ENCODE results near the gene SCYL2. TPM values are rescaled to one million over a fixed set of nuclear protein-coding genes. Genes with fewer than 3 reads are reported as not detected.
"Not testable (repeated sequence)": the region's sequence is repeated elsewhere in the genome, so short reads cannot be mapped to it uniquely, and the experiment has no call there.

Gene SCYL2
- total RNA-seq, 2 experiments from 2014 or later: 25.9 to 29.3 TPM

DNA sequence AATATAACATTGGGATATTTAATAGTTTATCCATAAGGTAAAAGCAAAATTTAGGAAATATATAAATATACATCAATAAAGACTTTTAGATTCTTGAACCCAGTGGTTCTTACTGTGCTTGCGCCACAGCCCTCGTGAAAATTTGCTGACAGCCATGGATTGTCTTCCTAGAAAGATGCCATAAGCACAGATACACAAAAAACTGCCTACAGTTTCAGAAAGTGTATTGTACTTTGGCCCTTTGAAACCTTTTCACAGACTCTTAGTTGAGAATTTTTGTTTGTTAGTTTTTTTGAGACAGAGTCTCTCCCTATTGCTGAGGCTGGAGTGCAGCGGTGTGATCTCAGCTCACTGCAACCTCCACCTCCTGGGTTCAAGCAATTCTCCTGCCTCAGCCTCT lies 28.2 kb upstream of the SCYL2 start:
- no peak for DNase-seq
- CTCF ChIA-PET: no interaction called here
- H3K4me3 Mint-ChIP-seq: no peak overlapping the region
- no peaks in the 10 kb centered on the region for H3K4me1 Mint-ChIP-seq
- intact Hi-C loops (cut with DNase I, micrococcal nuclease): loop anchor here (10.0 kb wide), 2 partner anchors 436 to 506 kb away; no protein-coding TSS in a partner anchor
- no peak for ATAC-seq
- POLR2A ChIA-PET: no interaction called here
- no peaks in the 10 kb centered on the region for H3K9me3 Mint-ChIP-seq (ENCODE audit: low read depth)
- no peaks in the 10 kb centered on the region for H3K36me3 Mint-ChIP-seq (ENCODE audit: low read depth)
- H3K27me3 Mint-ChIP-seq: no peaks in the 10 kb centered on the region
- H3K27ac Mint-ChIP-seq: no peak overlapping the region

- no peaks in the 10 kb centered on the region for H3K36me3 Mint-ChIP-seq (ENCODE audit: low read depth)
- no peak for ATAC-seq
- ChIA-PET POLR2A (no interaction called here), CTCF (no interaction called here)
- H3K4me3 Mint-ChIP-seq: no peak overlapping the region
- no peaks in the 10 kb centered on the region for H3K4me1 Mint-ChIP-seq
- H3K27ac Mint-ChIP-seq: no peak overlapping the region
- H3K27me3 Mint-ChIP-seq: no peaks in the 10 kb centered on the region
- no peak for DNase-seq
- intact Hi-C loops (cut with DNase I, micrococcal nuclease): loop anchor here (10.0 kb wide), 2 partner anchors 435 to 505 kb away; no protein-coding TSS in a partner anchor
- H3K9me3 Mint-ChIP-seq (ENCODE audit: low read depth): no peaks in the 10 kb centered on the region
Observed at GRCh38 chr12:100239589-100239988, 27.4 kb upstream of the SCYL2 start.

DNA sequence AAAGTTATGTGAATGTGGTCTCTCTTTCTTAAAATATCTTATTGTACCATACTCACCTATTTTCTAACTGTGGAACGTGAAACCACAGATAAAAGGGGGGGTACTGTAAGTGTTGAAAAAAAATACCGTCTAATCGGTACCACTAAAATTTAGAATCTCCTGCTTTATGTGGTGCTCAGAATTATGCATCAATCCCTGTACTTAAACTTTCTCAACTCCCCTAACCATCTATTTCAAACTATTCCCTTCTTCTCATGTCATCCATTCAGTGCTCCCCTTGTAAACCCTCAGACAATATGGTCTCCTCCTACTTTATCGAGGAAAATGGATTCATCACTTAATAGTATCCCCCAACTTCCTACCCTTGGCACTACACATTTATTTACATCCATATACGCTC lies 23.8 kb upstream of the SCYL2 start:
- Mint-ChIP-seq H3K27me3 (no peaks in the 10 kb centered on the region), H3K4me3 (no peak overlapping the region), H3K9me3 (ENCODE audit: low read depth) (no peaks in the 10 kb centered on the region), H3K27ac (no peak overlapping the region), H3K36me3 (ENCODE audit: low read depth) (no peaks in the 10 kb centered on the region), H3K4me1 (no peaks in the 10 kb centered on the region)
- DNase-seq: no peak
- ATAC-seq: no peak
- intact Hi-C loops (cut with DNase I, micrococcal nuclease): no loop called here
- ChIA-PET POLR2A (no interaction called here), CTCF (no interaction called here)

GRCh38 chr12:100247765-100248164 lies 19.2 kb upstream of the SCYL2 start:
- H3K4me1 Mint-ChIP-seq: no peaks in the 10 kb centered on the region
- H3K27me3 Mint-ChIP-seq: no peaks in the 10 kb centered on the region
- ATAC-seq: no peak
- H3K9me3 Mint-ChIP-seq (ENCODE audit: low read depth): no peaks in the 10 kb centered on the region
- POLR2A ChIA-PET: no interaction called here
- no peak overlapping the region for H3K4me3 Mint-ChIP-seq
- H3K27ac Mint-ChIP-seq: no peak overlapping the region
- DNase-seq: no peak
- CTCF ChIA-PET: no interaction called here
- intact Hi-C loops (cut with DNase I, micrococcal nuclease): no loop called here
- no peaks in the 10 kb centered on the region for H3K36me3 Mint-ChIP-seq (ENCODE audit: low read depth)

DNA sequence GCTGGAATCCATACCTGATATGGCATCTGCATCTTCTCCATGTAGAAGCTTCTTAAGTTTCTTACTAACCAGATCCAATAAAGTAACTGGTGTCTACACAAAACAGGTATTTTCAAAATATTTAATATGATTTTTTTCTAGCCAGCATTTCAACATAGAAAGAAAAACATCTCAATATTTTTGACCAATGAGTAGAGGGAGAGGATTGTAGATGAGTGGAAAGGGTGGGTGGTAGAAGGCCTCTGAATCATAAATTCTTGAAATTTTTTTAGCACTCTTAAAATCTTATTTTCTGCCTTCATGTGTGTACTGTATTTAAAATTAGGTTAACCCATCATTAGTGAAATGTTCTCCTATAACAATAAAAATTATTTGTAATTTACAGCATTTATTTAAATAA lies 18.1 kb upstream of the SCYL2 start:
- ATAC-seq (no peak), DNase-seq (no peak)
- CTCF ChIA-PET: no interaction called here
- Mint-ChIP-seq H3K27ac (no peak overlapping the region), H3K4me3 (no peak overlapping the region), H3K9me3 (ENCODE audit: low read depth) (no peaks in the 10 kb centered on the region), H3K4me1 (no peaks in the 10 kb centered on the region), H3K36me3 (ENCODE audit: low read depth) (no peaks in the 10 kb centered on the region), H3K27me3 (no peaks in the 10 kb centered on the region)
- POLR2A ChIA-PET: no interaction called here
- intact Hi-C loops (cut with DNase I, micrococcal nuclease): no loop called here

DNA sequence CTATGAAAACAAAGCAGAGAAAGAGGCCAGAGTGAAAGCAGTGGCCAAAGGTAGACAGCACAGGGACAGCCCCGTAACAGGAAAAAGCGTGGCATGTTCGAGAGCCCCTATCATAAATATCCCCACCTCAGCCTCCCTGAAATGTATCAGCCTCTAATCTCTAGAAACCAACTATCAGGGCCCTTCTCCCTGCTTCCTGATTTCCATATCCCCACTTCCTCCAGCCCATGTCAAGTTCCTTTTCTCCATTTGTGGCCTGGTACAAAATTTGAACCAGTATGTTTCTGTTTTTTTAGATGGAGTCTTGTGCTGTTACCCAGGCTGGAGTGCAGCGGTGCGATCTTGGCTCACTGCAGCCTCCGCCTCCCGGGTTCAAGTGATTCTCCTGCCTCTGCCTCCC lies 17.0 kb upstream of the SCYL2 start:
- no peaks in the 10 kb centered on the region for H3K36me3 Mint-ChIP-seq (ENCODE audit: low read depth)
- H3K27ac Mint-ChIP-seq: no peak overlapping the region
- H3K4me3 Mint-ChIP-seq: no peak overlapping the region
- CTCF ChIA-PET: no interaction called here
- DNase-seq (no peak), ATAC-seq (no peak)
- H3K27me3 Mint-ChIP-seq: no peaks in the 10 kb centered on the region
- no peaks in the 10 kb centered on the region for H3K4me1 Mint-ChIP-seq
- no peaks in the 10 kb centered on the region for H3K9me3 Mint-ChIP-seq (ENCODE audit: low read depth)
- intact Hi-C loops (cut with DNase I, micrococcal nuclease): no loop called here
- POLR2A ChIA-PET: no interaction called here

DNA sequence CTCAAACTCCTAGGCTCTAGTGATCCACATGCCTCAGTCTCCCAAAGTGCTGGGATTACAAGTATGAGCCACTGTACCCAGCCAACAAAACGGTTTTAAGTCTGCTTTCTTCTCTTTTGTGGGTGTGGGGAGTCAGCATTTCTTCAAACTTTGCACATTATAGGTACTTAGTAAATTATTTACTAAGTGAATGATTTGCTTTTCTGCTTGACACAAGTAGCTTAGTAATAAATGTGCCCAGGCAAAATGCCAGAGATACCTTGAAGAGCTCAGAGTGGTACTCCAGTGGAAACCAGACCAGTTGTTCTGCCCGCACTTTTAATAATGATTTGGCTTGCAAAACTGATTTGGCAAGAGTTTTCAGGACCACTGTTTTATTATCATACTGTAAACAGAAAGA lies 15.1 kb upstream of the SCYL2 start:
- ATAC-seq (no peak), DNase-seq (no peak)
- Mint-ChIP-seq H3K4me3 (no peak overlapping the region), H3K4me1 (no peaks in the 10 kb centered on the region), H3K27me3 (no peaks in the 10 kb centered on the region), H3K36me3 (ENCODE audit: low read depth) (no peaks in the 10 kb centered on the region), H3K27ac (no peak overlapping the region), H3K9me3 (ENCODE audit: low read depth) (no peaks in the 10 kb centered on the region)
- ChIA-PET POLR2A (no interaction called here), CTCF (no interaction called here)
- intact Hi-C loops (cut with DNase I, micrococcal nuclease): no loop called here

GRCh38 chr12:100253437-100253836 lies 13.5 kb upstream of the SCYL2 start:
- POLR2A ChIA-PET: no interaction called here
- Mint-ChIP-seq H3K36me3 (ENCODE audit: low read depth) (no peaks in the 10 kb centered on the region), H3K27me3 (no peaks in the 10 kb centered on the region), H3K27ac (no peak overlapping the region), H3K4me3 (no peak overlapping the region), H3K9me3 (ENCODE audit: low read depth) (no peaks in the 10 kb centered on the region), H3K4me1 (no peaks in the 10 kb centered on the region)
- ATAC-seq (no peak), DNase-seq (no peak)
- intact Hi-C loops (cut with DNase I, micrococcal nuclease): no loop called here
- CTCF ChIA-PET: no interaction called here

- Mint-ChIP-seq H3K9me3 (ENCODE audit: low read depth) (no peaks in the 10 kb centered on the region), H3K36me3 (ENCODE audit: low read depth) (no peaks in the 10 kb centered on the region), H3K27me3 (no peaks in the 10 kb centered on the region), H3K4me1 (no peaks in the 10 kb centered on the region), H3K4me3 (no peak overlapping the region), H3K27ac (no peak overlapping the region)
- intact Hi-C loops (cut with DNase I, micrococcal nuclease): no loop called here
- ChIA-PET POLR2A (no interaction called here), CTCF (interaction anchor here (0.7 to 1.0 kb wide), 3 partner anchors 9 to 157 kb away, joined by 3 to 4 read pairs (median 4); no protein-coding TSS in a partner anchor)
- no peak for ATAC-seq
- no peak for DNase-seq
Observed at GRCh38 chr12:100254876-100255275, 12.1 kb upstream of the SCYL2 start.

- Mint-ChIP-seq H3K9me3 (ENCODE audit: low read depth) (no peaks in the 10 kb centered on the region), H3K27me3 (no peaks in the 10 kb centered on the region), H3K27ac (no peak overlapping the region), H3K4me1 (no peaks in the 10 kb centered on the region), H3K4me3 (no peak overlapping the region), H3K36me3 (ENCODE audit: low read depth) (no peaks in the 10 kb centered on the region)
- POLR2A ChIA-PET: no interaction called here
- intact Hi-C loops (cut with DNase I, micrococcal nuclease): no loop called here
- CTCF ChIA-PET: no interaction called here
- ATAC-seq (no peak), DNase-seq (no peak)
Observed at GRCh38 chr12:100258127-100258526, 8.8 kb upstream of the SCYL2 start.

DNA sequence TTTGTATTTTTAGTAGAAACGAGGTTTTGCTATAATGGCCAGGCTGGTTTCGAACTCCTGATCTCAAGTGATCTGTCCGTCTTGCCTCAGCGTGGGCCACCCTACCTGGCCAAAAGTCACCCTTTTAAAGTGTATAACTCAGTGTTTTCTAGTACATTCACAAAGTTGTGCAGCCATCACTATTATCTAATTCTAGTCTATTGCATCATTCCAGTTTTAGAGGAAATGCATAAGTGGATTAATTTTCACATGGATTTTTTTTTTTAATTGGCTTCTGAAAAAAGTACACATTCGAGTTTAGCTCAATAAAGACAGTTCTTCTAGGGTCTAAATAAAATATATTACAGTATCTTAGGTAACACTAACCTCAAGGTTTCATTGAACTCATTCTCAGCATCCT lies 3.8 kb upstream of the SCYL2 start:
- H3K27ac Mint-ChIP-seq: no peak overlapping the region
- no peaks in the 10 kb centered on the region for H3K27me3 Mint-ChIP-seq
- no peak overlapping the region for H3K4me3 Mint-ChIP-seq
- intact Hi-C loops (cut with DNase I, micrococcal nuclease): loop anchor here in 1 of 2 experiments (10.0 kb wide), 1 partner anchor 1862 kb away; the partner anchor contains the start of genes NUP37 and PARPBP
- POLR2A ChIA-PET: no interaction called here
- ATAC-seq: no peak
- H3K9me3 Mint-ChIP-seq (ENCODE audit: low read depth): no peaks in the 10 kb centered on the region
- peaks cover 2% of the 10 kb centered on the region for H3K4me1 Mint-ChIP-seq
- CTCF ChIA-PET: no interaction called here
- DNase-seq: no peak
- no peaks in the 10 kb centered on the region for H3K36me3 Mint-ChIP-seq (ENCODE audit: low read depth)

DNA sequence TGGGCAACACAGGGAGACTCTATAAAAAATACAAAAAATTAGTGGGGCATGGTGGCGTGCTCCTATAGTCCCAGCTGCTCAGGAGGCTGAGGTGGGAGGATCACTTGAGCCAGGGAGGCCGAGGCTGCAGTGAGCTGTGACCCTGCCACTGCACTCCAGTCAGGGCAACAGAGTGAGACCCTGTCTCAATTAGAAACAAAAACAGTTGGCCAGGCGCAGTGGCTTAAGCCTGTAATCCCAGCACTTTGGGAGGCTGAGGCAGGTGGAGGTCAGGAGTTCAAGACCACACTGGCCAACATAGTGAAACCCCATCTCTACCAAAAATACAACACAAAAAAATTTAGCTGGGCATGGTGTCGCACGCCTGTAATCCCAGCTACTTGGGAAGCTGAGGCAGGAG lies 1.9 kb upstream of the SCYL2 start:
- H3K27me3 Mint-ChIP-seq; H3K36me3 Mint-ChIP-seq (ENCODE audit: low read depth); POLR2A ChIA-PET; DNase-seq; H3K4me3 Mint-ChIP-seq; ATAC-seq; H3K27ac Mint-ChIP-seq; H3K9me3 Mint-ChIP-seq (ENCODE audit: low read depth): not testable (repeated sequence)
- H3K4me1 Mint-ChIP-seq: peaks cover 14% of the 10 kb centered on the region
- intact Hi-C loops (cut with DNase I, micrococcal nuclease): loop anchor here in 1 of 2 experiments (5.0 to 10.0 kb wide), 2 partner anchors 1763 to 1860 kb away; partner anchors contain the start of genes NUP37 and PARPBP
- CTCF ChIA-PET: interaction anchor here (0.7 kb wide), 1 partner anchor 40 kb away, joined by 3 read pairs; no protein-coding TSS in a partner anchor

All from activated CD4-positive, alpha-beta T cell treated with anti-CD3 and anti-CD28 coated beads for 36 hours (primary cell).